HG02588 (cell line): ENCODE results near the gene VEPH1.

Experiments used
- ATAC-seq: cut with Tn5 transposase; IDR thresholded peaks from one replicate; pipeline ENCODE4 v1.9.1; 2021; ENCODE audit warnings: mild to moderate bottlenecking, moderate library complexity; ENCODE audit not compliant: unreplicated experiment

Gene VEPH1

DNA sequence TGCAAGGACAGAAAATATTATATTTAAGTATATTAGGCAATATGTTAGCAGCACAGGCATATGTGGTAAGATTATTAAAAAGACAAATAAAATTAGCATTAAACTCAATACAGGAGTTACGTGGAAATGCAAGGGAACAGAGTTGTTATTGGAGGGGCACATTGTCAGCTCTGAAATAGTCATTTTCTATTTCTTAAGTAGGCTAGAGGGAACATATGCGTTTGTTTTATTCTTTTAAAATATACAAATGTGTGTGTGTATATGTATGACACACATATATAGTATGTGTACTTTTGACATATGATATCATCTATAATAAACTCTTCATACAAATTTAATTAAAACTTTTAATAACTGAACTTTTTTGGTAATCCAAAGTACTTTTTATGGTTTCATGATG, 22.8 kb upstream of the VEPH1 start:
- no peak for ATAC-seq

DNA sequence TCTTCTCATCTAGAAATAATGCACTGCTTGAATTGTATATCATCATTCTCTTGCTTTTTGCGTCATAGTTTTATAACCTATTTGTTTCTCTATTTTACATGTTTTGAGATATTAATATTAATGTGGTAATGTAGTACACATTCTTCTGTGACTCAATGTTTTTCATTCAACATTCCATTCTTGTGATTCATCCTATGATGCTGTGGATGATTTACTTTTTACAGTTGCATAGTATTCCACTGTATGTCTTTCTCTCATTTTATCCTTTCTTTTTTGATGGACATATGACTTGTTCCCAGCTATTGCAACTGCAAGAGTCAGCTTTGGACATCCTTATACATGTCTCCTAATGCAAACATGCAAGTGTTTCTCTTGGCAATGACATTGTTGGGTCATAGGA, 20.6 kb upstream of the VEPH1 start:
- no peak for ATAC-seq

DNA sequence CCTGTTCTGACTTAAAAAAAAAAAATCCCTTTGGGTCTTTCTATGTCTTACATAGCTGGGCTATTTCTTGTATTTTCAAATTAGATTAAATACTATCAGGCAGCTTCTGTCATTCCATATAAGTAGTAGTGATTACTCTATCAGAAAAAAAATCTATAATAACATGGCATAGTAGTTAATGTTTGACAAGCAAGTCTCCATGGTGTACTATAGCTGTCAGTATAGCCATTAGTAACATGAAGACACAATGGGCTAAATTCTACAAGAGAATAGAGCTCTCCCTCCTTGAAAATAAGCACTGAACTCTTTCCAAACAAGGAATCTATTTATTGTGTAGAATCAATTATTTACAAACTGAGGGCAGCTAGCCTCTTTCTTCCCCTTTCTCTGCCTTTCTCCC, 19.4 kb upstream of the VEPH1 start:
- ATAC-seq: no peak

DNA sequence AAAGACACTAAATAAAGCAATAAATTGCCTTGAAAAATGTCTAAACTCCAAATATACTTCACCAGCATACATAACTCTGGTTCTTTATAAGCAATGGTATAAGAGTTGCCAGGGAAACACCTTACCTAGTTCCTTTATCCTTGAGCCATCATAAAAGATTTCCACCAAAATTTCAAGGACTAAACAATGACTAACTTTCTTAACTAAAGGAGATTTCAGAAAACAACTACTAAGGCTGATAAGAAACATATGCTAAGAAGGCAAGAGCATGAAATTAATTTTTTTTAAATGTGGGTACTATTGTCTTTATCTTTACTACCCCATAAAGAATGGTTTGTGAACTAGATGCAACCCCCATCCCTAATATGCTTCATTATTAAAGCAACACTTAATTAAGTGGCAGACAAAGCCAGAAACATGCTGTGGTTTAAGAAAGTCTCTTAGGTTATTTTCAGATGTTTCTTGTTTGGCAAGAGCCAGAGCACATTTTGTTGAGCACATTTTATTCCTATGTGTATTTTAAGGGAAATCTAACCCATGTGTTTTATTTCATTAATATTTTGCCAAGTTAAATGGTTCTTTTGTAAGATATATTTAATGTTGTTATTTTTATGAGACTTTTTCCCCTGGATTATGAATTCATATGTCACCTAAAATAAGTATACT, 17.4 kb upstream of the VEPH1 start:
- ATAC-seq: no peak

DNA sequence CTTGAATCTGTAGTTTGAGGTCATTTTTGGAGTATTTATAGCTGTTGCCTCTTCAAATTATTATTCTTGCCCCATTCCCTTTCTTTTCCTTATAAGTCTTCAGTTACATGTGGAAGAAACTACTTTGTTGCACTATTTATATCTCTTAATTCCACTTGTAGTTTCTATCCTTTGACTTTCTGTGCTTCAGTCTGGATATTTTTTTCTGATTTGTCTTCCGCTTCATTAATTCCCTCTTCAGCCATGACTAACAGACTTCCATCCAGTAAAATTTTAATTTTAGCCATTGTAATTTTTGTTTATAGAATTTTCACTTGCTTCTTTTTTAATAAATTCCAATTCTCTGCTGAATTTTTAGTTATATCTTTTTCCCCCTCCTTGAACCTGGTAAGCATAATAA, 15.7 kb upstream of the VEPH1 start:
- no peak for ATAC-seq

DNA sequence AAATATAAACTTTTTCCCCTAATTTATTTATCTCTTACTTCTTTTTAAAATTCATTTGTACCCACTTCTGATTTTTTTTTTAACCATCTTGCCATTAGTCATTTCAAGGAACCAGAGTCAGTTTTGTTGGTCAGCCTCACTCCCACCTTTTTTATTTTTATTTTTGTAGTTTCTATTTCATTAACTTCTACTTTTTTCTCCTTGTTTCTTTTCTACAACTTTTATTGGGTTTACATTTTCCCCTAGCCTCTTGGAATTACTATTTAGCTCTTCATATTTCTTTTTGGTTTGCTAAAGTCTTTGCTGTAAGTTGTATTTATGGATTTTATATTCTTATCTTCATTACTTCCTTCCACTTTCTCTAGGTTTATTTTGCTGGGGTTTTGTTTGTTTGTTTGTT, 13.7 kb upstream of the VEPH1 start:
- no peak for ATAC-seq

DNA sequence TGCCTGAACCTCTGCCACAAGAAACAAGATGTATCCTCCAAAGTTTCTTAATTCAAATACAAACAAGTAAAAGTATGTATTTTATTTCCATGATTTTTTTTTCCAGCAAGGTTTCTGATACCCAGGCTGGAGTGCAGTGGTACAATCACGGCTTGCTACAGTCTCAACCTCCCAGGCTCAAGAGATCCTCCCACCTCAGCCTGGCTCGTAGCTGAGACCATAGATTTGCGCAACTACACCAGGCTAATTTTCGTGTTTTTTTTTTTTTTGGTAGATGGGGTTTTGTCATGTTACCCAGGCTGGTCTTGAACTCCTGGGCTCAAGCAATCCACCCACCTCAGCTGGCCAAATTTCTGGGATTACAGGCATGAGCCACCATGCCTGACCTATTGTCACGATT, 12.2 kb upstream of the VEPH1 start:
- no peak for ATAC-seq

DNA sequence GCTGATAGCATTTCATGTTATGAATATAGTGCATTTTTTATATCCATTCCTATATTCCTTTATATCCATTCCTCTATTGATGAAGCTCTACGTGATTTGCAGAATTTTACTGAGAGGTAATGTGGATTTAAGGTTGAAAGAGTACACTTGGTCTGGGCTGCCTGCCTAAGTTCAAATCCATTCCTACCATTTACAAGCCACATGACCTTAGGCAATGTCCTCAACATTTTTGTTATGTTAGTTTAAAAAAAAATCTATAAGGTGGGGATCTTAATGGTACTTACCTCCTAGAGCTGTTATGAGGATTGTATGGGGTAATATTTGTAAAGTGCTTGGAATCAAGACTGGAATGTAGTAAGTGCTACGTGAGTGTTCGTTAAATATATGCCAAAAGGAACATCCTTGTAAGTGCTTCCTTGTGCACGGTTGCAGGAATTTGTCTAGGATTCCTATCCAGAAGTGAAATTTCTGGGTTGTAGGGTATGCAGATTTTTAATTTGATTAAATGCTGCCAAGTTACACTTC, 11.2 kb upstream of the VEPH1 start:
- no peak for ATAC-seq

DNA sequence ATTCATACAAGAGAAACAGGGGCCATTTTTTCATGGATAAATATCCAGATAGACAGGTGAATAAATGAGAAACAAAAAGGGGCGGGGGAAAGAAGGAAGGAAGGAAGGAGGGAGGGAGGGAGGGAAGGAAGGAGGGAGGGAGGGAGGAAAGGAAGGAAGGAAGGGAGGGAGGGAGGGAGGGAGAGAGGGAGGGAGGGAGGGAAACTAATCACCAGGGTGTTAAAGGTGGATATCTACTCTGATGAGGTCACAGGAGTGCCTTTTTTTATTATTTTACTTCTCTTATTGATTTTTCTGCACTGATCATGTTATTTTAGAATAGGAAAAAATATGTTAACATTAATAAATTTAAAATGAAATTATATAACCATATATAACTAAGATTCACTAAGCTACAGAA, 10.4 kb upstream of the VEPH1 start:
- no peak for ATAC-seq

DNA sequence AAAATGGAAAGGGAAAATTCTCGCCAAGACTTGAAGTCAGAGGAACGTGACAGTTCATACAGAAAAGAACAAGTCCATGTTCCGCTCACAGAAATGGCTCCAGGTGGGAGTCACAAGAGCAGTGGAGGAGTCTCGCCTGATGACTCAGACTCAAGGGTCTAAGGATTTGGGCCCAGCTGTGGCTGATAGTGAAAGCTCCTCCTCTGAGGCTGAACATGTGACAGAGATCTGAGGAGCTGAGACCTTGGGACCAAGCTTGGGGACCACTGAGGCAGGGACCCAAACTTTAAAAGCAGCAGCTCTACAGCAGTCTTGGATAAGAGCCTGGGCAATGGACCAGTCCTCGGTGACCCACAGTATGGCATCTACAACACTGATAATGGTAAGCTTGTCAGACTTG, 9.3 kb upstream of the VEPH1 start:
- no peak for ATAC-seq

DNA sequence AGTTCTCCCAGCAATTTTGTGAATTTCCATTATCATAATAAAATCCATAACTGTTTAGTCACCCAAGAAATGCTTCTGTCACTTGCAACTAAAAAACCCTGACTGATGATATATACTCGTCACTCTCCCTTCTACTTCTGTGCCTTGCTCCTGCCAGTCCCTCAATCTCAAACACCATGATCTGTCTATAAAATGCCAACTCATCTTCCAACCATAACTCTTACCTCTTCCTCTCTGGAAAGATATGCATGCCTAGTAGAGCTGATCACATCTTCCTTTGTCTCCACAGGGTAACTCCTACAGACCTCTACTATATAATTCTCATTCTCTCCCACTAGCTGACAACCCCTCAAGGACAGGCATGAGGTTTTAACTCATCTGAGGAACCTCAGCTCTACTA, 5.2 kb upstream of the VEPH1 start:
- no peak for ATAC-seq

DNA sequence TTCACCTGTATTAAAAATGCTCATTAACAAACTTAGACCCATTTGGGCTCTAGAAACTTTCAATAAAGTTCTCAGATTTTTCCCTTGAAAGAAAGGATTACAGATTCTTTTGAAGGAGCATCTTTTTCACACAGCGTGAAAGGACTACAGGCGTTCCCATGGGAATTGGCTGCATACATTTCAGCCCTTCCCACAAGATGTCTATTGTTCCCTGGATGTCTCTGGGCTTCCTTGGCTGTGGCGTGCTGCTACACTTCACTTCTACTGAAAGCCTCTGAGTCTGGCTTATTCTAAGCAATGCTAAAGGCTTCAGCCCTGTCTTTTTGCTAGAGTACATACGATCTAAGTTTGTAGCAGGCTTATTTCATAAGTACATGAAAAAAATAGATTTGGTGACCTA, 1.4 kb downstream of the VEPH1 start:
- no peak for ATAC-seq

DNA sequence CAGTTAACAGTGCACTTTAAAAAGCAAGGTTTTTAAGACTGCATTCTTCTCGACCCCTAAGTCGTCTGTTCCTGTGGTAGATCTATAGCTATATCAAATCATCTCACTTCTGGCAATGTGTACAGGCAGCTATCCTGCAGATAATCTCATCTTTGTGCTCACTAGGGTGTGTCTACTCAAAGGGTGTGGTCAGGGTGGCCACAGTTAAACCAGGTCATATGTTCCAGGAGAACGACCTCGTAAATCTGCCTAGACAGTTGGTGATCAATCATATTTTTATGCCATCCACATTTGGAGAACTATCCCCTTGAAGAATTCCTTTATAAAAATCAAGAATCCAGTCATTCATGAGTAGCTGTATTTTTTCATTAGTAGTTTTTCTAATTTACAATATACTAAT, 3.0 kb downstream of the VEPH1 start:
- ATAC-seq: no peak

DNA sequence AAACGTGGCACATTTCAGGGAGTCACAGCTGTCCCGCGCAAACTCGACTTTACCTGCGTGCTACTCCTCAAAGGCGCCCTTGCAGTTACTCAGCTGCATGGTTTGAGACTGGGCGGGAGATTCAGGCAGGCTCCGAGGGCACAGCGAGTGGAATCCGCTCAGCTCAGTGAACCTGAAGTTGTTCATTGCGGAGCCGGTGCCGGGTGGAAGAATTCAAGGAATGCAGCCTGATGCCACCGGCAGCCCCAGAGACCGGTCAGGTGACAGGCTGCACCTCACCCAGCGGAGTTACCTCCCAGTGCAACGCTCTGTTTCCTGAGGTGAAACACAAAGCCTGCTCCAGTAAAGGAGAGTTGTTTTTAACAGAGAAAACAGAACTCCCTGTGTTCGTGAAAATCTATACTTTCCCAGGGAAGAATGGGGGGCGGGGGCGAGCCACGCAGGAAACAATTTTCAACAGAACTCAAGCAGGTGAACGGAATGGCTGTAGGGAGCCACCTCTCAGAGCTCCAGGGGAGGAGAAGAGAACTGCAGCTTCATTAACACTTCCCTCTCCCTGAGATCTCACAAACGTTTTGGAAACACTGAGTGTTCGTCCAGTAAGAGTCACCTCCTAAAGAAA, 3.8 kb downstream of the VEPH1 start:
- ATAC-seq: no peak

DNA sequence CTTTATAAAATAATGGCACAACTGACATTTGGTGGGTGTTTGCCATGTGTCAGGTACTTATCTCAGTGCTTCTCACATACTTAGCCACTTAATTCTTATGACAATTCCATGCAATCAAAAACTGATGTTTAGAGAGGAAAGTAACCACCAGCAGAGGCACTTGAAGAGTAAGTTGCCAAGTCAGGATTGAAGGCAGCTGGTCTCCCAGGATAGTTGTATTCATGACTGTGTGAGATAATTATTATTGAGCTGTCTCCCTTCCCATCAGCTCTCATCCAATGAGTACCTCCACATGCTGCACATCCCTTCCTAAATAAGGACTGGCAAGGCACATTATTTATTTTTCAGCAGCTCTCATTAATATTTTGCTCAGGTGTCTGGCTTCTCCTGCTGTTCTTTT, 4.8 kb downstream of the VEPH1 start:
- ATAC-seq: no peak

DNA sequence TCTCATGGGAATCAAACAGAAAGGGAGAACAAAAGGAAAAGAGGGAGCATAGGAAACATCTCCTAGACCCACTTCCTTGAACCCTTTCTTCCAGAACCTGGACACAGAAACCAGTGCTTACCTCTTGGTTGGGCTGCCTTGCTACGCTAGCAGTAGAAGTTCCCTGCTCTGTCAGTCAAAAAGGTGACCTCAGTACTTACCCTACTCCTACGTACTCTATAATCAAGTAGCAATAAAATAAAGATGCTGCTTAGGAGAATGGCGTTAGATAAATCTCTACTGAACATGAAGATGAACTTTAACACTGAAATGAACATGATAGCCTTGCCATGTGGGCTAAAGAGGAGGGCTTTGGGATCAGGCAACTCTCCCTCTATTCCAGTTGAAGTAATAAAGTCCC, 7.4 kb downstream of the VEPH1 start:
- ATAC-seq: no peak

DNA sequence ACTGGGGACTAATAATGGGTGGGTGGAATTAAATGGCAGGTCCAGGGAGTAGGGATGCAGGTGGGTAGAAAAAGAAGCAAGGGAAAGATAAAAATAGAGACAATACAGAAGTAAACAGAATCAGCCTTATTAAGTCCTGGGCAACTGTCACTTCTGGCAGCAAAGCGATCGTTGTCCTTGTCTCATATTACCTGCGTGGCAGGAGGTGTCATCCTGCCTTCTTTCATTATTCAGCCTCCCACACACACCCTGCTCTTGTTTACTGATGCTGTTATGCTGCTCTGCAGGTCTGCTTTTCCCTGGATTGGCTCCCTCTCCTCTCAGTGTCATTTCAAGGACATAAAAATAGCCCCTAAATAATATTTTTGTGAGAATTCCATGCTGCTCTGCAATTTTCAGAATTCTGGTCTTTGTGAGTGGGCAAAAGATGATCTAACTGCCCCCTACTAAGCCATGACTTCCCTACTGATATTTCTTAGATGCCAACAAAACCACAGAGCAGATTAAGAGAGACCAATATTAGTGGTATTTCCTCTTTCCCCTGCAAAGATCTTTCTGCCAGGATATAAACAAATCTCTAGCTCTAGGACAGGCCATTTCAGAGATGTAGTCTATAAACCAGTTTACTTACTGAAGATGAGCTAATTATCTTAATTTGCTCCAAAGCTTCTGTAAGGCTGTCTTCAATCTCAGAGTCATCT, 8.5 kb downstream of the VEPH1 start:
- no peak for ATAC-seq

DNA sequence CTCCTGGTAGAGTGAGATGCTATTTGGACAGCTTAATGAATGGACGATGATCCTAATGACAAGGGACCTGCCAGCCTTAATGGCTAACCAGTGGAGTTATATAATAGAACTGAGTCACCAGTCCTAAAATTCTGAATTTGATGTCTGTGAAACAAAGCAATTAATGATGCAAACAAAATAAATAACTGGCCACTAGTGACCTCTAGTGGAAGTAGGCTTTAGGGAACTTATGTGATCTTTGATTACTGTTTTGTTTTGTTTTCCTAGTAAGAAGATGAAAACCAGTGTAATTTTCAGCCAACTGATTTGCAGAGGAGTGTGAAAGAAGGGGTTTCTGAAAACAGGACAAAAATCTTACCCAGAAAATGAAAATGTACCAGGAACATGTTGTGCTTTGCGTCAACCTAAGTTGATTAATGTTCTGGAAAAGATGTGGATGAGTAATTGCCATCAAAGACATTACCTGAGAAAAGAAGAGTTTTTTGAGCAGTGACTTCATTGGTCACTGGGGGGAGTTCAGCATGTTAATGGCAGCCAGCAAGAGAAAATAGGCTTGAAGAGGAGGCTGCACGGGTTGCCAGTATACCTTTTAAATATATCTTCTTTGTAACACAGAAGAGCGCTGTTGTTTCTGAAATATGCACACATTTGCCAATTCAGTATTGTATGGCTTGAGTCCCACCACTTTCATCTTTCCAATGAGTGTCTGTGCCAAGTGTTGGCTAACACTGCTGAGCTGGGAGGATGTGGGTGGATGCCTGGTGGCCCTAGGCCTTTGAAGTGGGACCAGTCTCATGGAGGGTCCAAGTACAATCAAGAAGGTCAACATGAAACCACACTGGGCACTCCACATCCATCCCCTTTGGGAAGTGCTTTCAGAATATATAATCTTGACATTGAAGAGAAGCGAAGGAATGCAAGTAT, 9.3 kb downstream of the VEPH1 start:
- no peak for ATAC-seq

DNA sequence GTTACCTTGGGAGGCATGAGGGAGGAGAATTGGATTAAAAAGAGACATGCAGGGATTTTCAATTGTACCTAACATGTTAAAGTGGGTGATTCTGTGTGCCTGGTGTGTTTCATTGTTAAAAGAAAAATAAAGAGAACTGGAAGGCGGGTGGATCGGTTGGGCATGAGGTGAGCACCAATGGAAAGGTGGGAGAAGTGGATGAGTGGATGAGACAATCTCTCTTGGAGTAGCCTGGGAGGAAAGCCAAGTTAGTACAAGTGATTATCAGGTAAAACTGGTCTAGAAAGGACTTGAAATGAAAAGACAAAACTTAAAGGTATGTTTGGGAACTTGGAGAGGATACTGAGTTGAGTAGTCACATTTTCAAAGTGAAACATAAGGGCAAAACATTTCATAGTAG, 12.1 kb downstream of the VEPH1 start:
- no peak for ATAC-seq

DNA sequence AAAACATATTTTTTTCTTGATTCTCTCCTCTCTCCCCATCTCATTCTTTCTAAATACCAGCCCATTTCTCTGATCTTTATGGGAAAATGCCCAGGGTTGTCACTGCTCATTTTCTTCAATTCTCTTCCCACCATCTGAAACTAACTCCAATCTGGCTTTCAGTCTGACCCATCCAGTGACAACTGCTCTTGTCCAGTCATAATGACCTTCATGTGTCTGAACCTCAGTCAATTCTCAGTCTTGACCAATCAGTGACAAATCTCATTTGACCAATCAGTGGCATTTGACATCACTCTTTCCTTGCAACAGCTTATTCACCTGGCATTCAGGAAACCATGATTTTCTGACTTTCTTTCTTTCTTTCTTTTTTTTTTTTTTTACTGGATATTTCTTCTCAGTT, 15.1 kb downstream of the VEPH1 start:
- no peak for ATAC-seq

DNA sequence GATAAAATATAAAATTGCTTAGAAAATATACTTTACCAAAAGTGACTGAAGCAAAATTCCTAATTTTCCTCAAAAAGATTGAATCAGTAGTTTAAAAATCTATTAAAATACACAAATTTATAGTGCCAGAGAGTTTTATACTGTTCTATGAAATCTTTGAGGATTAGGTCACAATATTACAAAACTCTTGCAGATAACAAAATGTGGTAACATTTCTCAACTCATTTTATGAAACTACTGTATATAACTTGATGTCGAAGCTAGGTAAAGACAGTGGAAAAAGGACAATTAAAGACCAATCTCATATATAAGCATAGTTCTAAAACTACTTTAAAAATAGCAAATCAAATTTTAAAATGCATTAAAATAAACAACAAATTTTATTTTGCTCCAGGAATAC, 15.9 kb downstream of the VEPH1 start:
- no peak for ATAC-seq
